MM.1S (cell line): ENCODE measurements around the gene ABCD1.

Source experiments
- DNase-seq: peaks from one replicate; pipeline ENCODE4 v3.0.0-alpha.2; 2015
- H2AFZ ChIP-seq: fragments of 300-600 bp; sonication (generic); 2 replicates; pipeline ENCODE4 v1.6.0; 2016; ENCODE audit warnings: antibody characterized with exemption, low read length
- H3F3A ChIP-seq: fragments of 300-600 bp; sonication (generic); 2 replicates; pipeline ENCODE4 v1.6.1; 2016; ENCODE audit warnings: mild to moderate bottlenecking, antibody characterized with exemption, low read length, moderate library complexity, mixed read lengths; ENCODE audit not compliant: insufficient read depth
- H3K27ac ChIP-seq: fragments of 300-600 bp; sonication (generic); 2 replicates; pipeline ENCODE4 v1.5.1; 2016; ENCODE audit warnings: mild to moderate bottlenecking, low read length
- H3K27me3 ChIP-seq: fragments of 300-600 bp; sonication (generic); replicated peaks from 2 replicates; pipeline ENCODE4 v1.6.0; 2016; ENCODE audit warnings: low read length; ENCODE audit not compliant: insufficient read depth
- H3K36me3 ChIP-seq: fragments of 300-600 bp; sonication (generic); replicated peaks from 2 replicates; pipeline ENCODE4 v1.6.1; 2016; ENCODE audit warnings: mild to moderate bottlenecking, low read length, mixed read lengths; ENCODE audit not compliant: insufficient read depth
- H3K4me1 ChIP-seq: fragments of 300-600 bp; sonication (generic); 2 replicates; pipeline ENCODE4 v1.6.1; 2016; ENCODE audit warnings: low read length, mixed read lengths
- H3K4me2 ChIP-seq: fragments of 300-600 bp; sonication (generic); 2 replicates; pipeline ENCODE4 v1.6.0; 2016; ENCODE audit warnings: low read depth, low read length
- H3K4me3 ChIP-seq: fragments of 300-600 bp; sonication (generic); 2 replicates; pipeline ENCODE4 v1.5.1; 2016; ENCODE audit warnings: low read length, mixed read lengths
- H3K79me2 ChIP-seq: fragments of 300-600 bp; sonication (generic); 2 replicates; pipeline ENCODE4 v1.6.1; 2016; ENCODE audit warnings: mixed run types, low read length, mixed read lengths
- H3K9ac ChIP-seq: fragments of 300-600 bp; sonication (generic); 2 replicates; pipeline ENCODE4 v1.6.1; 2016; ENCODE audit warnings: low read length, mixed read lengths
- H3K9me2 ChIP-seq: fragments of 300-600 bp; sonication (generic); replicated peaks from 2 replicates; pipeline ENCODE4 v1.6.1; 2016; ENCODE audit warnings: mild to moderate bottlenecking, low read length, mixed read lengths; ENCODE audit not compliant: insufficient read depth
- H3K9me3 ChIP-seq: fragments of 300-600 bp; sonication (generic); replicated peaks from 2 replicates; pipeline ENCODE4 v1.6.1; 2016; ENCODE audit warnings: mild to moderate bottlenecking, low read length, mixed read lengths; ENCODE audit not compliant: insufficient read depth
- H4K20me1 ChIP-seq: fragments of 300-600 bp; sonication (generic); 2 replicates; pipeline ENCODE4 v1.6.1; 2016; ENCODE audit warnings: mild to moderate bottlenecking, low read length, moderate library complexity, mixed read lengths; ENCODE audit not compliant: insufficient read depth
- CTCF ChIP-seq: fragments of 300-600 bp; sonication (generic); IDR thresholded peaks from 2 replicates; pipeline ENCODE4 v1.5.1; 2016; ENCODE audit warnings: antibody characterized with exemption, low read length, mixed read lengths
- EZH2 ChIP-seq: fragments of 300-600 bp; sonication (generic); optimal IDR thresholded peaks from 2 replicates; pipeline ENCODE3; 2017; ENCODE audit warnings: low read depth, mild to moderate bottlenecking, antibody characterized with exemption, low read length, mixed read lengths
- EZH2phosphoT487 ChIP-seq: fragments of 300-600 bp; sonication (generic); IDR thresholded peaks from 2 replicates; pipeline ENCODE4 v1.6.1; 2018; ENCODE audit warnings: antibody characterized with exemption, low read length

Gene ABCD1

GRCh38 chrX:153714256-153714655 is 10.4 kb upstream of the ABCD1 start:
- Histone ChIP-seq H3K9ac (no peak overlapping the region), H3K4me2 (no peak overlapping the region), H3K4me3 (no peak overlapping the region), H3K9me2 (no peaks in the 10 kb centered on the region), H3K79me2 (peaks cover 12% of the 10 kb centered on the region), H3K4me1 (no peaks in the 10 kb centered on the region), H3F3A (no peaks in the 10 kb centered on the region), H3K27me3 (no peaks in the 10 kb centered on the region), H3K27ac (no peak overlapping the region), H2AFZ (no peak overlapping the region), H3K9me3 (no peaks in the 10 kb centered on the region), H3K36me3 (no peaks in the 10 kb centered on the region; the same call in 1 of the 2 replicates), H4K20me1 (no peaks in the 10 kb centered on the region)
- TF ChIP-seq EZH2phosphoT487 (no peak), CTCF (no peak), EZH2 (no peak)
- no peak for DNase-seq

GRCh38 chrX:153717445-153717844 is 7.2 kb upstream of the ABCD1 start:
- Histone ChIP-seq H3K9me2 (no peaks in the 10 kb centered on the region), H3K27me3 (no peaks in the 10 kb centered on the region), H4K20me1 (no peaks in the 10 kb centered on the region), H3K36me3 (peaks cover 2% of the 10 kb centered on the region; the same call in 1 of the 2 replicates), H2AFZ (no peak overlapping the region), H3K79me2 (peaks cover 29% of the 10 kb centered on the region), H3K9ac (no peak overlapping the region), H3K27ac (no peak overlapping the region), H3K4me3 (no peak overlapping the region), H3K9me3 (no peaks in the 10 kb centered on the region), H3K4me2 (no peak overlapping the region), H3K4me1 (no peaks in the 10 kb centered on the region), H3F3A (no peaks in the 10 kb centered on the region)
- TF ChIP-seq EZH2 (no peak), EZH2phosphoT487 (no peak), CTCF (no peak)
- no peak for DNase-seq

- no peaks in the 10 kb centered on the region for H3F3A ChIP-seq
- no peak overlapping the region for H3K9ac ChIP-seq
- H3K4me3 ChIP-seq = no peak overlapping the region
- no peak overlapping the region for H2AFZ ChIP-seq
- H3K36me3 ChIP-seq = peaks cover 2% of the 10 kb centered on the region; the same call in 1 of the 2 replicates
- no peaks in the 10 kb centered on the region for H3K9me2 ChIP-seq
- H3K9me3 ChIP-seq = no peaks in the 10 kb centered on the region
- peaks cover 42% of the 10 kb centered on the region for H3K79me2 ChIP-seq
- no peaks in the 10 kb centered on the region for H3K4me1 ChIP-seq
- no peak overlapping the region for H3K27ac ChIP-seq
- H3K27me3 ChIP-seq = no peaks in the 10 kb centered on the region
- no peaks in the 10 kb centered on the region for H4K20me1 ChIP-seq
- no peak overlapping the region for H3K4me2 ChIP-seq
- TF ChIP-seq CTCF (no peak), EZH2 (no peak), EZH2phosphoT487 (no peak)
- no peak for DNase-seq
Measured at GRCh38 chrX:153719238-153719637, 5.4 kb upstream of the ABCD1 start.
